Forelimb muscle (tissue), 1 donor: ENCODE data around the gene OTUB2. TPM values are rescaled to one million over a fixed set of nuclear protein-coding genes. Genes with fewer than 3 reads are reported as not detected.
A peak's percentile ranks its signal among the peaks of the same experiment; 100 is the strongest.

Source experiments
- DNase-seq: peaks from one replicate; pipeline ENCODE4 v3.0.0-alpha.2; 2013; ENCODE audit warnings: low read depth
- polyA plus RNA-seq: library from polyadenylated mRNA; unstranded; fragments of 120-200 nt; gene quantifications from one replicate; pipeline ENCODE4 v1.2.1, GENCODE V29; 2013; ENCODE audit not compliant: insufficient read length

The OTUB2 gene
- polyA plus RNA-seq, 1 donor: 0.49 TPM

GRCh38 chr14:94021001-94021400, 5.1 kb upstream of the OTUB2 start:
- DNase-seq: no peak

- no peak for DNase-seq
These were observed 4.6 kb upstream of the OTUB2 start for GRCh38 chr14:94021416-94022157.

- DNase-seq: no peak
These were observed 3.4 kb upstream of the OTUB2 start for GRCh38 chr14:94022532-94023411.

GRCh38 chr14:94024549-94024948, 1.6 kb upstream of the OTUB2 start:
- no peak for DNase-seq

GRCh38 chr14:94025720-94026119, 420 bp upstream of the OTUB2 start:
- no peak for DNase-seq

- DNase-seq: no peak
These were observed 839 bp downstream of the OTUB2 start for GRCh38 chr14:94026889-94027469.

- DNase-seq: no peak
These were observed 1.7 kb downstream of the OTUB2 start for GRCh38 chr14:94027566-94028449.

- no peak for DNase-seq
These were observed 2.3 kb downstream of the OTUB2 start for GRCh38 chr14:94028450-94028826.

- DNase-seq: no peak
These were observed 3.1 kb downstream of the OTUB2 start for GRCh38 chr14:94029265-94029664.

- no peak for DNase-seq
These were observed 3.6 kb downstream of the OTUB2 start for GRCh38 chr14:94029671-94030203.

- no peak for DNase-seq
These were observed 4.4 kb downstream of the OTUB2 start for GRCh38 chr14:94030571-94030970.

GRCh38 chr14:94031161-94031882, 5.2 kb downstream of the OTUB2 start:
- DNase-seq: no peak

GRCh38 chr14:94031883-94032279, 5.7 kb downstream of the OTUB2 start:
- DNase-seq: no peak

GRCh38 chr14:94034886-94035285, 8.7 kb downstream of the OTUB2 start:
- no peak for DNase-seq

- DNase-seq: peak; percentile 9
These were observed 10.4 kb downstream of the OTUB2 start for GRCh38 chr14:94036313-94037167.

GRCh38 chr14:94037954-94038353, 11.8 kb downstream of the OTUB2 start:
- DNase-seq: no peak

- DNase-seq: no peak
These were observed 12.4 kb downstream of the OTUB2 start for GRCh38 chr14:94038510-94038909.

- no peak for DNase-seq
These were observed 12.9 kb downstream of the OTUB2 start for GRCh38 chr14:94038921-94039629.

GRCh38 chr14:94040247-94040646, 14.1 kb downstream of the OTUB2 start:
- no peak for DNase-seq
